ENCODE data around the gene CHST3. TPM values are rescaled to one million over a fixed set of nuclear protein-coding genes. Genes with fewer than 3 reads are reported as not detected.

Gene CHST3
- total RNA-seq, 1 experiment from 2014 or later, result 6.1 TPM

DNA sequence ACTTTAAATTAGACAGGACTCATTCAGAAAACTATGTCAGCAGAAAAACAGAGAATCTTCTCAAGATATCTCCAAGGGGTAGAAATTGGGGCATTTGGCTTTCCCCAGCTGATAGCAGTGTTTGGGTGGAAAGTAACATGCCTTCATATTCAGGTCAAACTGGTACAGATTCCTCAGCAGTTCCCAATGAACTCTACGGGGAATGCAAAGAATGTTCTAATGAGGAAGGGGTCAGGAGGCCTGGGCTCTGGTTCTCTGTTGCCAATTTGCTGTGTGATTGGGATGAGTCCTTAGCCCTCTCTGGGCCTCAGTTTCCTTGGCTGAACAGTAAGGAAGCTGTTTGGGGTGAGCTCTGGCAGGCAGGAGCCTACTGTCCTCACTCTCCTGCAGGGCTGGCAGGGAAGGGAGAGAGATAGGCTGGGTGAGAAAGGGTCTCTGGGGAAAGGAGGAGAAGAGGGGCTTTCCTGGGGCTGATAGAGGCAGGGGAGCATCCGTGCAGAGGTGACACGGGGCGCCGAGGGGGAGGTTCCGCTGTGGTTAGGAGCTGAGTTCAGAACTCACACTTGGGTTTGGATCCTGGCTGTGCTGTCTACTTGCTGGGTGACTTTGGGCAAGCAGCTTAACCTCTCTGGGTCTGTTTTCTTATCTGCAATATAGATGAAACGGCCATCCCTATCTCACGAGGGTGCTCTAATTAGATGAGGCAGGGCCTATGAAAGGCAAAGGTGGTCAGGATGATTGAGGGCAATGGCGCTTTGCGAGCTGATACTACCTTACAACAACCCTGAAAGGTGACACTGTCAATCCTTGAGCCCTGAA lies 79.0 kb downstream of the CHST3 start:
- Histone ChIP-seq H3K27me3 (ENCODE audit: insufficient read depth, low read length) (no peaks in the 10 kb centered on the region), H3K4ac (ENCODE audit: low read depth, low read length) (no peak overlapping the region), H4K20me1 (ENCODE audit: control insufficient read depth, insufficient read depth, insufficient read length) (no peaks in the 10 kb centered on the region), H3K56ac (ENCODE audit: insufficient read length, low read depth, low read length) (no peak overlapping the region), H3K27ac (ENCODE audit: insufficient read length, low read depth, low read length) (no peak overlapping the region), H3K14ac (ENCODE audit: insufficient read depth, low read length) (no peak overlapping the region), H3K4me1 (ENCODE audit: insufficient read depth, low read length) (0 out of 2 replicates have a peak, but pooled peaks cover 2% of the 10 kb centered on the region), H4K8ac (replicated peaks; ENCODE audit: insufficient read length, low read depth, low read length) (no peak overlapping the region), H3K4me2 (ENCODE audit: insufficient read depth, insufficient read length, low read length) (no peak overlapping the region), H2BK5ac (ENCODE audit: insufficient read length, low read length) (no peak overlapping the region), H4K91ac (ENCODE audit: insufficient read length, low read depth, low read length) (no peak overlapping the region), H2BK15ac (ENCODE audit: low read depth, low read length) (no peak overlapping the region), H2BK12ac (ENCODE audit: insufficient read length, low read depth, low read length) (no peak overlapping the region), H3K9ac (ENCODE audit: extremely low read depth, insufficient read length, low read length) (no peak overlapping the region), H3K79me1 (ENCODE audit: insufficient read depth, low read depth, low read length, poor library complexity, severe bottlenecking) (no peaks in the 10 kb centered on the region), H2BK120ac (ENCODE audit: low read depth, low read length, poor library complexity, severe bottlenecking) (no peak overlapping the region), H3K18ac (ENCODE audit: insufficient read length, low read depth, low read length) (no peak overlapping the region), H4K5ac (ENCODE audit: insufficient read length, low read depth, low read length) (no peak overlapping the region), H3K23me2 (ENCODE audit: insufficient read length, low read depth, low read length, poor library complexity, severe bottlenecking) (no peaks in the 10 kb centered on the region), H2BK20ac (ENCODE audit: low read depth, low read length, poor library complexity, severe bottlenecking) (no peak overlapping the region), H2AFZ (ENCODE audit: low read length) (no peak overlapping the region), H3K9me3 (ENCODE audit: control insufficient read depth, low read depth, low read length) (no peaks in the 10 kb centered on the region), H3T11ph (ENCODE audit: low read length) (no peak overlapping the region), H3K79me2 (ENCODE audit: insufficient read depth, low read length) (no peaks in the 10 kb centered on the region), H3K23ac (ENCODE audit: insufficient read length, low read depth, low read length) (no peak overlapping the region), H2AK5ac (ENCODE audit: insufficient read length, low read length) (no peak overlapping the region)
- Mint-ChIP-seq H3K4me3 (no peak overlapping the region), H3K4me1 (peaks cover 15% of the 10 kb centered on the region in 2 experiments), H3K9me3 (no peaks in the 10 kb centered on the region), H3K27me3 (ENCODE audit: low read depth) (peaks cover 9% of the 10 kb centered on the region), H3K27ac (peak overlapping the region in 1 of 3 experiments; percentile 65; a peak in 1 of 7 replicates), H3K36me3 (ENCODE audit: insufficient read depth in 1 of 3, low read depth in 3 of 3) (no peaks in the 10 kb centered on the region)
- DNase-seq, result no peak
- TF ChIP-seq, protein P1, sequence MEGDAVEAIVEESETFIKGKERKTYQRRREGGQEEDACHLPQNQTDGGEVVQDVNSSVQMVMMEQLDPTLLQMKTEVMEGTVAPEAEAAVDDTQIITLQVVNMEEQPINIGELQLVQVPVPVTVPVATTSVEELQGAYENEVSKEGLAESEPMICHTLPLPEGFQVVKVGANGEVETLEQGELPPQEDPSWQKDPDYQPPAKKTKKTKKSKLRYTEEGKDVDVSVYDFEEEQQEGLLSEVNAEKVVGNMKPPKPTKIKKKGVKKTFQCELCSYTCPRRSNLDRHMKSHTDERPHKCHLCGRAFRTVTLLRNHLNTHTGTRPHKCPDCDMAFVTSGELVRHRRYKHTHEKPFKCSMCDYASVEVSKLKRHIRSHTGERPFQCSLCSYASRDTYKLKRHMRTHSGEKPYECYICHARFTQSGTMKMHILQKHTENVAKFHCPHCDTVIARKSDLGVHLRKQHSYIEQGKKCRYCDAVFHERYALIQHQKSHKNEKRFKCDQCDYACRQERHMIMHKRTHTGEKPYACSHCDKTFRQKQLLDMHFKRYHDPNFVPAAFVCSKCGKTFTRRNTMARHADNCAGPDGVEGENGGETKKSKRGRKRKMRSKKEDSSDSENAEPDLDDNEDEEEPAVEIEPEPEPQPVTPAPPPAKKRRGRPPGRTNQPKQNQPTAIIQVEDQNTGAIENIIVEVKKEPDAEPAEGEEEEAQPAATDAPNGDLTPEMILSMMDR (conservative IDR thresholded peaks at IDR 0.05), result no peak
- no CpG with 5 or more reads among the region's 10 CpGs for WGBS (ENCODE audit: extremely low coverage, insufficient read length, low lambda C conversion rate)

All from H9 (cell line).